ENCODE measurements around the gene DENND1B.

The DENND1B gene

DNA sequence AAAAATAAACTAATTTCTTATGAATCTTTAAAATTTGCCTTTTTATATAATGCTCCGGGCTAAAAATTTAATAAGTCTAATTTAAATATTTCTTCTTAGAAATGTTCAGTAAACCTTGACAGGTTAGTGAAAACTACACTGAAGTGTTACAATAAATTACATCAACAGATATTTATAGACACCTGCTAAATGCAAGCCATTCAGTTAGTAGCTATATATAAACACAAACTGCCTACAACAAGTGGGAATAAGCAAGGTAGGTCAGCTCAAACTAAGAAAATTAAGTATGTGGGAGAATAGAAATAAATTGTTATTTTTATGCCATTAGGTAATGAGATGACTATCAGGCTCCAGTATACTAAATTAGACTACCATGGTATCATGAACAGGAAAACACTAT lies 215.6 kb downstream of the DENND1B start:
- no peak overlapping the region for H3K4me3 ChIP-seq (ENCODE audit: low read length, poor library complexity, severe bottlenecking)
- TF ChIP-seq EZH2phosphoT487 (IDR thresholded peaks at IDR 0.05; ENCODE audit: borderline replicate concordance): no peak
- TF ChIP-seq CTCF (conservative IDR thresholded peaks at IDR 0.05; ENCODE audit: low read length): no peak
- no peaks in the 10 kb centered on the region for H3K79me2 ChIP-seq (ENCODE audit: insufficient read depth, low read length)
- H3K4me1 ChIP-seq (ENCODE audit: insufficient read depth, low read length, poor library complexity, severe bottlenecking): no peaks in the 10 kb centered on the region
- no peak overlapping the region for H3K4me2 ChIP-seq (ENCODE audit: low read depth, low read length, poor library complexity, severe bottlenecking)
- H3K36me3 ChIP-seq (ENCODE audit: insufficient read depth, low read length): peaks cover 30% of the 10 kb centered on the region; the same call in 1 of the 2 replicates
- H3K9me2 ChIP-seq (replicated peaks; ENCODE audit: low read depth, low read length): no peaks in the 10 kb centered on the region
- no peak overlapping the region for H3K9ac ChIP-seq (ENCODE audit: low read depth, low read length, poor library complexity, severe bottlenecking)
- H2AFZ ChIP-seq (ENCODE audit: low read length): no peak overlapping the region
- no peaks in the 10 kb centered on the region for H4K20me1 ChIP-seq (ENCODE audit: insufficient read depth, low read length, poor library complexity, severe bottlenecking)
- H3K27me3 ChIP-seq (ENCODE audit: insufficient read depth, low read length, poor library complexity, severe bottlenecking): no peaks in the 10 kb centered on the region
- no peaks in the 10 kb centered on the region for H3F3A ChIP-seq (ENCODE audit: low read depth)
- no peaks in the 10 kb centered on the region for H3K9me3 ChIP-seq (ENCODE audit: insufficient read depth, low read depth, low read length)

- Histone ChIP-seq H3K4me3 (ENCODE audit: low read length, poor library complexity, severe bottlenecking) (no peak overlapping the region), H3K27me3 (ENCODE audit: insufficient read depth, low read length, poor library complexity, severe bottlenecking) (no peaks in the 10 kb centered on the region), H4K20me1 (ENCODE audit: insufficient read depth, low read length, poor library complexity, severe bottlenecking) (no peaks in the 10 kb centered on the region), H3K9ac (ENCODE audit: low read depth, low read length, poor library complexity, severe bottlenecking) (no peak overlapping the region), H3K9me3 (ENCODE audit: insufficient read depth, low read depth, low read length) (no peaks in the 10 kb centered on the region), H3K4me2 (ENCODE audit: low read depth, low read length, poor library complexity, severe bottlenecking) (no peak overlapping the region), H3F3A (ENCODE audit: low read depth) (no peaks in the 10 kb centered on the region), H2AFZ (ENCODE audit: low read length) (no peak overlapping the region), H3K36me3 (ENCODE audit: insufficient read depth, low read length) (peaks cover 30% of the 10 kb centered on the region; the same call in 1 of the 2 replicates), H3K9me2 (replicated peaks; ENCODE audit: low read depth, low read length) (no peaks in the 10 kb centered on the region), H3K4me1 (ENCODE audit: insufficient read depth, low read length, poor library complexity, severe bottlenecking) (no peaks in the 10 kb centered on the region), H3K79me2 (ENCODE audit: insufficient read depth, low read length) (no peaks in the 10 kb centered on the region)
- TF ChIP-seq CTCF (conservative IDR thresholded peaks at IDR 0.05; ENCODE audit: low read length) (no peak), EZH2phosphoT487 (IDR thresholded peaks at IDR 0.05; ENCODE audit: borderline replicate concordance) (no peak)
Measured at GRCh38 chr1:197559244-197559643, 216.0 kb downstream of the DENND1B start.

GRCh38 chr1:197557302-197557701 lies 218.0 kb downstream of the DENND1B start:
- Histone ChIP-seq H4K20me1 (ENCODE audit: insufficient read depth, low read length, poor library complexity, severe bottlenecking) (no peaks in the 10 kb centered on the region), H3K4me2 (ENCODE audit: low read depth, low read length, poor library complexity, severe bottlenecking) (no peak overlapping the region), H3K9me2 (replicated peaks; ENCODE audit: low read depth, low read length) (no peaks in the 10 kb centered on the region)

More at GRCh38 chr1:197557302-197557701, 218.0 kb downstream of the DENND1B start:
- TF ChIP-seq EZH2phosphoT487 (IDR thresholded peaks at IDR 0.05; ENCODE audit: borderline replicate concordance): no peak
- no peak for TF ChIP-seq CTCF (conservative IDR thresholded peaks at IDR 0.05; ENCODE audit: low read length)
- peaks cover 15% of the 10 kb centered on the region; the same call in 1 of the 2 replicates for H3K36me3 ChIP-seq (ENCODE audit: insufficient read depth, low read length)
- H3K79me2 ChIP-seq (ENCODE audit: insufficient read depth, low read length): no peaks in the 10 kb centered on the region
- no peak overlapping the region for H3K4me3 ChIP-seq (ENCODE audit: low read length, poor library complexity, severe bottlenecking)
- no peak overlapping the region for H3K9ac ChIP-seq (ENCODE audit: low read depth, low read length, poor library complexity, severe bottlenecking)
- no peaks in the 10 kb centered on the region for H3F3A ChIP-seq (ENCODE audit: low read depth)
- no peaks in the 10 kb centered on the region for H3K27me3 ChIP-seq (ENCODE audit: insufficient read depth, low read length, poor library complexity, severe bottlenecking)
- no peaks in the 10 kb centered on the region for H3K4me1 ChIP-seq (ENCODE audit: insufficient read depth, low read length, poor library complexity, severe bottlenecking)
- H3K9me3 ChIP-seq (ENCODE audit: insufficient read depth, low read depth, low read length): no peaks in the 10 kb centered on the region
- no peak overlapping the region for H2AFZ ChIP-seq (ENCODE audit: low read length)
